Activated T-helper 1 cell treated with Interleukin-2 at 50 U/mL for 16 hours (primary cell): ENCODE measurements around the gene PRR3.

Source experiments
- DNase-seq: peaks from one replicate; pipeline ENCODE4 v3.0.0-alpha.2; 2020; ENCODE audit warnings: low read depth

The PRR3 gene

GRCh38 chr6:30571762-30572082 lies 14.6 kb downstream of the PRR3 start:
- no peak for DNase-seq

GRCh38 chr6:30572148-30572547 lies 15.1 kb downstream of the PRR3 start:
- DNase-seq = no peak

- DNase-seq = no peak
These were observed 16.0 kb downstream of the PRR3 start for GRCh38 chr6:30573113-30573512.

- no peak for DNase-seq
These were observed 21.0 kb downstream of the PRR3 start for GRCh38 chr6:30578051-30578450.

- no peak for DNase-seq
These were observed 26.8 kb downstream of the PRR3 start for GRCh38 chr6:30583921-30584320.

- no peak for DNase-seq
These were observed 32.8 kb downstream of the PRR3 start for GRCh38 chr6:30589754-30590358.

- DNase-seq = no peak
These were observed 33.4 kb downstream of the PRR3 start for GRCh38 chr6:30590509-30590908.

GRCh38 chr6:30591008-30591407 lies 33.9 kb downstream of the PRR3 start:
- DNase-seq = no peak

GRCh38 chr6:30592287-30592686 lies 35.2 kb downstream of the PRR3 start:
- no peak for DNase-seq

GRCh38 chr6:30597315-30598144 lies 40.4 kb downstream of the PRR3 start:
- DNase-seq = peak; percentile 50

GRCh38 chr6:30598912-30599624 lies 42.0 kb downstream of the PRR3 start:
- no peak for DNase-seq

GRCh38 chr6:30599625-30600324 lies 42.7 kb downstream of the PRR3 start:
- no peak for DNase-seq

- DNase-seq = no peak
These were observed 43.4 kb downstream of the PRR3 start for GRCh38 chr6:30600451-30600961.

- DNase-seq = no peak
These were observed 44.3 kb downstream of the PRR3 start for GRCh38 chr6:30601436-30601814.

GRCh38 chr6:30601815-30602641 lies 44.9 kb downstream of the PRR3 start:
- DNase-seq = no peak

GRCh38 chr6:30603961-30604360 lies 46.9 kb downstream of the PRR3 start:
- DNase-seq = no peak

- no peak for DNase-seq
These were observed 53.0 kb downstream of the PRR3 start for GRCh38 chr6:30610065-30610464.

GRCh38 chr6:30611150-30611855 lies 54.2 kb downstream of the PRR3 start:
- no peak for DNase-seq

GRCh38 chr6:30611856-30612194 lies 54.7 kb downstream of the PRR3 start:
- DNase-seq = no peak

GRCh38 chr6:30612213-30612612 lies 55.1 kb downstream of the PRR3 start:
- no peak for DNase-seq

- DNase-seq = no peak
These were observed 55.7 kb downstream of the PRR3 start for GRCh38 chr6:30612687-30613248.
